Left lung (tissue), 10 donors: Measurements from ENCODE around the gene DAZL. TPM values are rescaled to one million over a fixed set of nuclear protein-coding genes. Genes with fewer than 3 reads are reported as not detected.

Source experiments
- ATAC-seq: fragments of 200-7000 bp; cut with Tn5 transposase; one replicate; pipeline ENCODE4 v1.9.1; 2020; ENCODE audit warnings: moderate library complexity
- DNase-seq, 4 donors: peaks; one replicate each; pipeline ENCODE4 v3.0.0-alpha.2; 2013 to 2020
- H3K27ac ChIP-seq, 2 donors: fragments of 200-600 bp; sonication (generic) in 1 of 2; one replicate each; pipeline versions ENCODE4 v1.5.0 to v1.8.0; 2020 to 2021
- H3K27me3 ChIP-seq, 2 donors: fragments of 200-600 bp; sonication (generic) in 1 of 2; one replicate each; pipeline versions ENCODE4 v1.5.0 to v1.8.0; 2020 to 2021
- H3K36me3 ChIP-seq, 2 donors: fragments of 200-600 bp; sonication (generic) in 1 of 2; one replicate each; pipeline versions ENCODE4 v1.5.0 to v1.8.0; 2020 to 2021
- H3K4me1 ChIP-seq, 2 donors: fragments of 200-600 bp; one replicate each; pipeline ENCODE4 v1.8.0; 2021
- H3K4me3 ChIP-seq, 2 donors: fragments of 200-600 bp; sonication (generic) in 1 of 2; one replicate each; pipeline versions ENCODE4 v1.5.0 to v1.8.0; 2020 to 2021; ENCODE audit warnings: mild to moderate bottlenecking in 1 of 2
- H3K9me3 ChIP-seq, 2 donors: fragments of 200-600 bp; sonication (generic) in 1 of 2; one replicate each; pipeline versions ENCODE4 v1.5.0 to v1.8.0; 2020 to 2021
- intact Hi-C, 2 donors: fragments of 100-400 bp; cut with DNase I; formaldehyde crosslinking; loops; one replicate each; pipeline versions ENCODE4 v1.11.2 to v1.14.2; 2022
- polyA plus RNA-seq, 6 donors: library from polyadenylated mRNA; unstranded; fragments of 120-200 nt; gene quantifications; one replicate each; pipeline ENCODE4 v1.2.1, GENCODE V29; 2013; ENCODE audit not compliant: insufficient read length in 6 of 6
- total RNA-seq, 2 donors: library from RNA; stranded (reverse); fragmentation: NEBNext Ultra II Directional; extraction: Animal tissue kit (Norgen Biotek cat#: 25700); gene quantifications; one replicate each; pipeline ENCODE4 v1.2.1, GENCODE V29; 2021
- TF ChIP-seq, protein P1 (sequence below), 2 donors: fragments of 200-600 bp; sonication (generic) in 1 of 2; IDR thresholded peaks; one replicate each; pipeline versions ENCODE4 v1.5.0 to v1.8.0; 2021; ENCODE audit warnings: antibody characterized with exemption in 2 of 2
- donor health status: DM: no; HTN: yes; CAD: no.
- donor health status: DM: no; HTN: no; CAD: no.

Gene DAZL
- total and polyA plus RNA-seq, 8 donors = not detected

DNA sequence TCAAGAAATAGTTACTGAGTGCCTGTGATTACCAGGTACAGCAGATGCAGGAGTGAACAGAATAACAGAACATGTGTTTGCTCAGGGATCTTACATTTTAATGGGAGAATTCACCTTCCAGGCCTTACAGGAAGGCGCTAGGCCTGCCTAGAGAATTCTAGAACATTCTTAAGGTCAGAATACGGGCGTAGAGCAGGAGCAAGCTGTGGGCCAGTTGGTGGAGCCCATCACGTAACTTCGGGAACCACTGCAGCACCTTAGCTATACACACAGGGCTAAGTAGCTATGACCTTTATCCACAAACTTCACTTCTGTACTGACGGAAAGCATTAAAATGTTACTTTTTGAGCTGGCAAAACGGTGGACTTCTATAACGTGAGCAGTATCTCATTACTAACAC lies 743 bp upstream of the DAZL start:
- ATAC-seq (no peak), DNase-seq (no peak)
- no peaks in the 10 kb centered on the region for H3K9me3 ChIP-seq
- H3K36me3 ChIP-seq = no peaks in the 10 kb centered on the region
- no peaks in the 10 kb centered on the region for H3K27me3 ChIP-seq
- no peak overlapping the region for H3K27ac ChIP-seq
- TF ChIP-seq, protein P1, sequence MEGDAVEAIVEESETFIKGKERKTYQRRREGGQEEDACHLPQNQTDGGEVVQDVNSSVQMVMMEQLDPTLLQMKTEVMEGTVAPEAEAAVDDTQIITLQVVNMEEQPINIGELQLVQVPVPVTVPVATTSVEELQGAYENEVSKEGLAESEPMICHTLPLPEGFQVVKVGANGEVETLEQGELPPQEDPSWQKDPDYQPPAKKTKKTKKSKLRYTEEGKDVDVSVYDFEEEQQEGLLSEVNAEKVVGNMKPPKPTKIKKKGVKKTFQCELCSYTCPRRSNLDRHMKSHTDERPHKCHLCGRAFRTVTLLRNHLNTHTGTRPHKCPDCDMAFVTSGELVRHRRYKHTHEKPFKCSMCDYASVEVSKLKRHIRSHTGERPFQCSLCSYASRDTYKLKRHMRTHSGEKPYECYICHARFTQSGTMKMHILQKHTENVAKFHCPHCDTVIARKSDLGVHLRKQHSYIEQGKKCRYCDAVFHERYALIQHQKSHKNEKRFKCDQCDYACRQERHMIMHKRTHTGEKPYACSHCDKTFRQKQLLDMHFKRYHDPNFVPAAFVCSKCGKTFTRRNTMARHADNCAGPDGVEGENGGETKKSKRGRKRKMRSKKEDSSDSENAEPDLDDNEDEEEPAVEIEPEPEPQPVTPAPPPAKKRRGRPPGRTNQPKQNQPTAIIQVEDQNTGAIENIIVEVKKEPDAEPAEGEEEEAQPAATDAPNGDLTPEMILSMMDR (IDR thresholded peaks at IDR 0.05) = no peak
- no peaks in the 10 kb centered on the region for H3K4me1 ChIP-seq
- no peak overlapping the region for H3K4me3 ChIP-seq
- intact Hi-C loops = loop anchor here in 1 of 2 donors (10.0 kb wide), 1 partner anchor 629 kb away; no protein-coding TSS in a partner anchor

- DNase-seq (peak in 1 of 4 donors; percentile 60), ATAC-seq (no peak)
- intact Hi-C loops = loop anchor here in 1 of 2 donors (10.0 kb wide), 1 partner anchor 630 kb away; no protein-coding TSS in a partner anchor
- H3K9me3 ChIP-seq = no peaks in the 10 kb centered on the region
- TF ChIP-seq, protein P1 (IDR thresholded peaks at IDR 0.05) = no peak
- no peak overlapping the region for H3K4me3 ChIP-seq
- no peaks in the 10 kb centered on the region for H3K4me1 ChIP-seq
- no peak overlapping the region for H3K27ac ChIP-seq
- no peaks in the 10 kb centered on the region for H3K27me3 ChIP-seq
- H3K36me3 ChIP-seq = no peaks in the 10 kb centered on the region
Observed at GRCh38 chr3:16604433-16604832, 790 bp downstream of the DAZL start.

GRCh38 chr3:16601537-16602005 lies 3.7 kb downstream of the DAZL start:
- intact Hi-C loops = loop anchor here in 1 of 2 donors (10.0 kb wide), 1 partner anchor 633 kb away; no protein-coding TSS in a partner anchor
- no peaks in the 10 kb centered on the region for H3K4me1 ChIP-seq
- no peaks in the 10 kb centered on the region for H3K27me3 ChIP-seq
- no peak overlapping the region for H3K4me3 ChIP-seq
- no peaks in the 10 kb centered on the region for H3K36me3 ChIP-seq
- TF ChIP-seq, protein P1 (IDR thresholded peaks at IDR 0.05) = no peak
- H3K27ac ChIP-seq = no peak overlapping the region
- no peak for ATAC-seq
- DNase-seq = peak in 1 of 4 donors; percentile 19
- H3K9me3 ChIP-seq = no peaks in the 10 kb centered on the region

GRCh38 chr3:16600780-16601536 lies 4.3 kb downstream of the DAZL start:
- TF ChIP-seq, protein P1 (IDR thresholded peaks at IDR 0.05) = peak; percentile 72 to 80
- no peaks in the 10 kb centered on the region for H3K4me1 ChIP-seq
- ATAC-seq = peak; percentile 82
- H3K4me3 ChIP-seq = no peak overlapping the region
- H3K27ac ChIP-seq = no peak overlapping the region
- intact Hi-C loops = loop anchor here in 1 of 2 donors (10.0 kb wide), 1 partner anchor 634 kb away; no protein-coding TSS in a partner anchor
- no peaks in the 10 kb centered on the region for H3K36me3 ChIP-seq
- peak; percentile 73 to 89 (median 77) for DNase-seq
- H3K9me3 ChIP-seq = no peaks in the 10 kb centered on the region
- no peaks in the 10 kb centered on the region for H3K27me3 ChIP-seq

DNA sequence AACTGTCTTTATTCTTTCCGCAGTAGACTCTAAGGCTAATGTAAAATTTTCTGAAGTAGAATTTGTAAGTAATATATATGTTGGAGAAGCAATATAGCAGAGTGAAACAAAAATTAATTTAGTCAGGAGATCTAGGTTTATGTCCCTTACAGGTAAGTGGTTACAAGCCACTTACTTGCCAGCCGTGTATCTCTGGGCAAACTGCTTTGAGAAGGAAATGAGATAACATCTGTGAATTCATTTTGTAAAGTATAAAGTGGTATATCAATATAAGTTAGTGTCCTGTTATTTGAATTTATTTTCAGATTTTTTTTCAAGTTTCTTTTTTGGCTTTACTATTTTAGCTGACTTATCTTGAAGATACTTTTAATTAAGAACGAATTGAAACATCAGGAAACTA lies 5.5 kb downstream of the DAZL start:
- H3K27me3 ChIP-seq = no peaks in the 10 kb centered on the region
- ATAC-seq = no peak
- no peak overlapping the region for H3K4me3 ChIP-seq
- H3K9me3 ChIP-seq = no peaks in the 10 kb centered on the region
- TF ChIP-seq, protein P1 (IDR thresholded peaks at IDR 0.05) = no peak
- intact Hi-C loops = loop anchor here in 1 of 2 donors (10.0 kb wide), 1 partner anchor 635 kb away; no protein-coding TSS in a partner anchor
- no peaks in the 10 kb centered on the region for H3K4me1 ChIP-seq
- no peak overlapping the region for H3K27ac ChIP-seq
- H3K36me3 ChIP-seq = no peaks in the 10 kb centered on the region
- no peak for DNase-seq
